COLO668 (cell line): Measurements from ENCODE around the gene FRMD4A.
A peak's percentile ranks its signal among the peaks of the same experiment; 100 is the strongest.
"Not testable (repeated sequence)": the region's sequence is repeated elsewhere in the genome, so short reads cannot be mapped to it uniquely, and the experiment has no call there.

ENCODE experiments used
- DNase-seq: peaks from one replicate; lab custom pipeline; 2025; ENCODE audit not compliant: unreplicated experiment; lab: John Stamatoyannopoulos, UW

Gene FRMD4A

DNA sequence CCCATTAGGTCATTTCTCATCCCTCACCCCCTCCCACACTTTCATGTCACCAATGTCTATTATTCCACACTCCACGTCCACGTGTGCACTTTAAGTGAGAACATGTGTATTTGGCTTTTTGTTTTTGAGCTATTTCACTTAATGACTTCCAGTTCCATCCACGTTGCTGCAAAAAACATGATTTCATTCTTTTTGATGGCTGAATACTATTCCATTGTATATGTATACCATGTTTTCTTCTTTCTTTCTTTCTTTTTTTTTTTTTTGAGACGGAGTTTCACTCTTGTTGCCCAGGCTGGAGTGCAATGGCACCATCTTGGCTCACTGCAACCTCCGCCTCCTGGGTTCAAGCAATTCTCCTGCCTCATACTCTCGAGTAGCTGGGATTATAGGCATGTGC is 502.4 kb downstream of the FRMD4A start:
- DNase-seq: not testable (repeated sequence)

DNA sequence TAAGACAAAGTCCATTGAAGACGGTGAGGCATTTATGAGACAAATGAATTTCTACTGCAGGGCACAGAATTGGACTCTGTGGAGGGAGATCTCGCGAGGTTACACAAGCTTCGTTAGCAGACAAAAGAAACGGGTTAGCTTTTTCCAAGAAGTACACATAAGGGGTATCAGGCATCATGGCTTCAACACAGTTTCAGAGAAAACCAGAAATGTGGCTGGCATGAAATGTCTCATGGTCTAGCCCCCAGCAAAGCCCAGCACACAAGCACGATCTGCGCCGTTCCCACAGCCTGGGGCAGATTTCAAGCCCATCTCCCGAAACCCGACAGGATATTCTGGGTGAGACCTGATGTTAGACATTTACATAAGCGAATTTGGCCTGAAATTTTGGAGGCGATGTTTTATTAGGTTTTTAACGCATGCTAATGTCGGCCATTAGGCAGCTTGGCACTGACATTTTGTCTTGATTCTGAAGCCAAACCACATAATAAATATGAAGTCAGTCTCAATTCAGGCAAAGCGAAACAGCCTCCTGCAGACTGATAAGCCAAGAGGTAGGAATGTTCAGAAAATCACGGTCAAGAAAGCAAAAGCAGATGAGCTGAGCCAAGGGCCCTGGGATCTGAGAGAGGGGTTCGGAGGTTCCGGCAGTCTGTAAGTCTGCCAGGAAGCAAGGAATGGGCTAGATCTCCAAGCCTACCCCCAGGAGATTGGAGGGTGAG is 503.5 kb downstream of the FRMD4A start:
- no peak for DNase-seq

- DNase-seq: no peak
Observed at GRCh38 chr10:13823709-13824405, 506.9 kb downstream of the FRMD4A start.

DNA sequence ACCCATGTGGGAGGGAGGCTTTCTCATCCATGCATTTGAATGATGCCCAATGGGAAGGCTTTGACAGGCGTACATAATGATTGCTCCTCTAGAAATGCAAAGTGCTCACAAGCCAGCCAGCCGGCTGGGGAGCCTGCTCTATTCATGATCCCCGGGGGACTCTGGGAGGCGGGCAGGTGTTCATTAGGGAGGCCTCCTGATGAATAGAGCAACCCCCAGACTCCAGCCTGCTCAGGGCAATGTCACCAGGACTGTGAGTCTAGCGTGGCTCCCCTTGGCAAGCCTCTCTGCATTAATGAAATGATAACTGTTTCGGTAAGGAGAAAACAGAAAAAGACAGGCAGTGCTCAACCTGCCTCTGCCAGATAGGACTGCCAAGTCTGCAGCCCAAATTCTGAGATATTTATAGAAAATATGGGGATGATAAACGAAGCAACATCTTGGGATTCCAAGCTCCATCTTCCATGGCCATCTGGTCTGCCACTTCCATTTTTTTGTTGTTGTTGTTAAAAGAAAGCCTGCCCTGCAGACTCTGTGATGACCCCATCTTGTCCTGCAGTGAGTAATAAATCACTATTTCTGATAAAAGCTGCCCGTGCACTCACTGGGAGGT is 507.5 kb downstream of the FRMD4A start:
- no peak for DNase-seq

DNA sequence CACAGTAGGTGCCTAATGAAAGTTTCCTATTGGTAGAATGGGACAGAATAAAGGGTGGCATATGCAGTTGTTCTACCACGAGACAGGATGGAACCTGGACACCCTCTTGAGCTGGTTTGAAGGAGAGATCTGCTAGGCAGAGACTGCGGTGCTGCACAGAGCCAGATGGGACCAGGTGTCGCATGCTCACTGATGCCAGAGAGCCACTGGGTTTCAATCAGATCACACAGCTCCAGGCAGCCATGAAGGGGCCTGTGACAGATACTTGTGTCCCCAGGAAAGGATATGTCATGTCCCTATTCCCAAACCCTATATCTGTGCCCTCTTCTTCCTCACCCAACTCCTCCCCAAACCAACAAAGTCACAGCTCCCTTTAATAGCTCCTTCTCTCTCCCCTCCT is 508.2 kb downstream of the FRMD4A start:
- no peak for DNase-seq

- no peak for DNase-seq
Observed at GRCh38 chr10:13820964-13821337, 509.8 kb downstream of the FRMD4A start.

- no peak for DNase-seq
Observed at GRCh38 chr10:13820119-13820963, 510.4 kb downstream of the FRMD4A start.

DNA sequence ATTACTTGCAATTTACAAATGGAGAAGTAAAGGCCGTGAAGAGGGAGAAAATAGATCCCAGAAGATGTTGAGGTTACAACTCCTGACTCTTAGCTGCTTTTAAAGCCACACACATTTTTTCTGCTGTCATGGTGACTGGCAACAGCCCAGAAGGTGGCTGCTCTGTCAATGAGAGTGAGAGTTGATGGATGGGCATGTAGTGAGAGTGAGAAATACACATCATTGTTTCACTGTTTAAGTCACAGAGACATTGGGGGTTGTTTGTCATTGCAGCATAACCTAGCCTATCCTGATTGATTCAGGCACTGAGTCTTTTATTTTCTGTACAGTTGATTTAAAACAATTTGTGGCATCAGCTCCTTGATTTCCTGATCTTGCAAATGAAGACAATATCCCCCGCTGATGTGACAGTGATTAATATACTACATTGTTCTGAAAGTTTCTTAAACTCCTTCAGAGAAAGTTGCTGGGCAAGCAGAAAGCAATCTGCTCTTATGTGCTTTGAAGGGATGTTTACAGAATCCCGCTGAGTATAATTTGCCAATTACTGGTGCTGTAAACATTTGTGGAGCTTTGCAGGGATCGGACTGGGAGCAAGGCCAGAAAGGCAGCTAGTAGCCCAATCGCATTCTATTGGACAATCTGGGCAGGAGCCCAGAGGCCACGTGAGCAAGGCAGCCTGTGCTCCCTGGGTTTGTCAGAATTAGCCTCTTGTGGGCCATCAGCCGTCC is 514.4 kb downstream of the FRMD4A start:
- no peak for DNase-seq

GRCh38 chr10:13815756-13816155 is 515.0 kb downstream of the FRMD4A start:
- DNase-seq: no peak

DNA sequence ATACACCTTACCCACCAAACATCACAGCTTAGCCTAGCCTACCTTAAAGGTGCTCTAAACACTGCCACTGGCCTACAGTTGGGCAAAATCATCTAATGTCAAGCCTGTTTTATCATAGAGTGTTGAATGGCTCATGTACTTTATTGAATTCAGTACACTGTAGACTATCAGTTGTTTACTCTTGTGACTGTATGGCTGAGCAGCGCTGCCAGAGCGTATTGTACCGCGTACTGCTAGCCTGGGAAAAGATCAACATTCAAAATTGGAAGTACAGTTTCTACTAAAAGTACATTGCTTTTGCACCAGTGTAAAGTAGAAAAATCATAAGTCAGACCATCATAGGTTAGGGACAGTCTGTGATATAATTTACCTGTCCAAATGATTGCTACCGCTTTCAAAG is 517.2 kb downstream of the FRMD4A start:
- DNase-seq: no peak

GRCh38 chr10:13812804-13813203 is 517.9 kb downstream of the FRMD4A start:
- DNase-seq: no peak

GRCh38 chr10:13810568-13810967 is 520.2 kb downstream of the FRMD4A start:
- DNase-seq: no peak

- DNase-seq: no peak
Observed at GRCh38 chr10:13809427-13809826, 521.3 kb downstream of the FRMD4A start.

- no peak for DNase-seq
Observed at GRCh38 chr10:13808556-13809391, 522.0 kb downstream of the FRMD4A start.

DNA sequence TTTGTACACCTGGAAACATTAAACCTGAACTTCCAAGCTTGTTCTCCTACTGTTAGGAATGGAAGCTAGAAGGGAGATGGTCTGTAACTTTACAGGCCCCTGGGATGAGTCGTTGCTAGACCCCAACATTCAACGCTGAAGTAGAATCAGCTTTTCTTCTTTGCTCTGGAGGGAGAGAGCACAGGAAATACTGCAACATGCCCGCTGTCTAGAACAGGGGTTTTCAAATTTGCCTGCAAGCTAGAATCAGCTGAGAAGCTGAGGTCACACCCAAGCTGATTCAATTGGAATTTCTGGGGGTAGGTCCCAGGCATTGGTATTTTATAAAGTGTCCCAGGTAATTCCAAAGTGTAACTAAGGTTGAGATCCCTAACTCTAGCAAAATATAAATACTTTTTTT is 524.3 kb downstream of the FRMD4A start:
- no peak for DNase-seq

GRCh38 chr10:13803566-13804554 is 526.9 kb downstream of the FRMD4A start:
- DNase-seq: peak; percentile 18

GRCh38 chr10:13801907-13802288 is 528.8 kb downstream of the FRMD4A start:
- DNase-seq: no peak

GRCh38 chr10:13801156-13801906 is 529.4 kb downstream of the FRMD4A start:
- DNase-seq: no peak
